HEK293 (cell line): ENCODE measurements around the gene CNTNAP4.

ENCODE experiments used
- KLF16 ChIP-seq: fragments of 450-650 bp; formaldehyde crosslinking; IDR thresholded peaks from 2 replicates; pipeline ENCODE4 v1.5.1; 2017; ENCODE audit warnings: missing biosample characterization, missing genetic modification characterization
- SP2 ChIP-seq: fragments of 450-650 bp; formaldehyde crosslinking; IDR thresholded peaks from 2 replicates; pipeline ENCODE4 v1.5.1; 2016; ENCODE audit warnings: missing biosample characterization, missing genetic modification characterization
- ZFP3 ChIP-seq: fragments of 450-650 bp; formaldehyde crosslinking; IDR thresholded peaks from 2 replicates; pipeline ENCODE4 v1.5.1; 2016; ENCODE audit warnings: low read depth, missing biosample characterization, missing genetic modification characterization
- ZNF274 ChIP-seq, 2 experiments: fragments of 200-500 bp in 1 of 2; fragments of 450-650 bp in 1 of 2; sonication (Bioruptor generic) in 1 of 2; formaldehyde crosslinking in 1 of 2; IDR thresholded peaks; 2 replicates each; pipeline versions ENCODE4 v1.5.1 to v1.6.1; 2014 to 2016; ENCODE audit warnings: borderline replicate concordance in 1 of 2, inconsistent platforms in 1 of 2, low read length in 1 of 2, missing biosample characterization in 1 of 2, missing genetic modification characterization in 1 of 2
- ZNF391 ChIP-seq: fragments of 450-650 bp; formaldehyde crosslinking; IDR thresholded peaks from 2 replicates; pipeline ENCODE4 v1.5.1; 2016; ENCODE audit warnings: low read depth, missing biosample characterization, missing genetic modification characterization, borderline replicate concordance
- ZNF529 ChIP-seq: fragments of 450-650 bp; formaldehyde crosslinking; IDR thresholded peaks from 2 replicates; pipeline ENCODE4 v1.5.1; 2017; ENCODE audit warnings: missing genetic modification characterization, missing biosample characterization; ENCODE audit not compliant: insufficient replicate concordance
- ZNF792 ChIP-seq: fragments of 450-650 bp; formaldehyde crosslinking; IDR thresholded peaks from 2 replicates; pipeline ENCODE4 v1.5.1; 2016; ENCODE audit warnings: missing biosample characterization, missing genetic modification characterization
- TF ChIP-seq, protein P1 (sequence below): fragments of 450-650 bp; formaldehyde crosslinking; IDR thresholded peaks from 2 replicates; pipeline ENCODE4 v1.5.1; 2016; ENCODE audit warnings: missing biosample characterization, missing genetic modification characterization
- TF ChIP-seq, protein P2 (sequence below): fragments of 450-650 bp; formaldehyde crosslinking; IDR thresholded peaks from 2 replicates; pipeline ENCODE4 v1.5.1; 2016; ENCODE audit warnings: missing biosample characterization, missing genetic modification characterization, low read depth
- TF ChIP-seq, protein P3 (sequence below): fragments of 450-650 bp; formaldehyde crosslinking; optimal IDR thresholded peaks from 2 replicates; pipeline ENCODE3; 2016; ENCODE audit warnings: missing biosample characterization, mild to moderate bottlenecking, missing genetic modification characterization
- TF ChIP-seq, protein P4 (sequence below): fragments of 450-650 bp; formaldehyde crosslinking; IDR thresholded peaks from 2 replicates; pipeline ENCODE4 v1.5.1; 2016; ENCODE audit warnings: missing biosample characterization, missing genetic modification characterization, borderline replicate concordance
- TF ChIP-seq, protein P5 (sequence below): fragments of 450-650 bp; formaldehyde crosslinking; IDR thresholded peaks from 2 replicates; pipeline ENCODE4 v1.5.1; 2016; ENCODE audit warnings: missing biosample characterization, missing genetic modification characterization

DNA sequence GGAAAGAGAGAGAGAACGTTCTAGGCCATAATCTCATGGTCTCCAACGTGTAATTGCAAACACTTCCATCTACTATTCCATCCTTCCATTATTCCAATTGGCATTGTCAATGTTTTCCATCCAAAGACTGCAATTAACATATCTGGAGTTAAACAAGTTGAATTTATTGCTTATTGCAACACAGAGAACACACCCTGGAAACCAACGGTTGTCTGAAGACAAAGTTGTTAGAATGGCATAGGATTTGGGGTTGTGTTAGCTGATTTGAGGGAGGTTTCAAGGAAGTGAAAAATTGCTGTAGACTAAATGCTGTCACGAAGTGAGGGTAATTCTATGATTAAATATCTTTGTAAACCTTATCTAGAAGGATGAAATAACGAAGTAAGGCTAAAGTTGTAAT, 178.8 kb downstream of the CNTNAP4 start:
- TF ChIP-seq, protein P1, sequence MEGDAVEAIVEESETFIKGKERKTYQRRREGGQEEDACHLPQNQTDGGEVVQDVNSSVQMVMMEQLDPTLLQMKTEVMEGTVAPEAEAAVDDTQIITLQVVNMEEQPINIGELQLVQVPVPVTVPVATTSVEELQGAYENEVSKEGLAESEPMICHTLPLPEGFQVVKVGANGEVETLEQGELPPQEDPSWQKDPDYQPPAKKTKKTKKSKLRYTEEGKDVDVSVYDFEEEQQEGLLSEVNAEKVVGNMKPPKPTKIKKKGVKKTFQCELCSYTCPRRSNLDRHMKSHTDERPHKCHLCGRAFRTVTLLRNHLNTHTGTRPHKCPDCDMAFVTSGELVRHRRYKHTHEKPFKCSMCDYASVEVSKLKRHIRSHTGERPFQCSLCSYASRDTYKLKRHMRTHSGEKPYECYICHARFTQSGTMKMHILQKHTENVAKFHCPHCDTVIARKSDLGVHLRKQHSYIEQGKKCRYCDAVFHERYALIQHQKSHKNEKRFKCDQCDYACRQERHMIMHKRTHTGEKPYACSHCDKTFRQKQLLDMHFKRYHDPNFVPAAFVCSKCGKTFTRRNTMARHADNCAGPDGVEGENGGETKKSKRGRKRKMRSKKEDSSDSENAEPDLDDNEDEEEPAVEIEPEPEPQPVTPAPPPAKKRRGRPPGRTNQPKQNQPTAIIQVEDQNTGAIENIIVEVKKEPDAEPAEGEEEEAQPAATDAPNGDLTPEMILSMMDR (tag by site-specific recombination): no peak
- TF ChIP-seq ZFP3 (tag by site-specific recombination) (no peak), ZNF391 (no peak), SP2 (no peak), KLF16 (tag by site-specific recombination) (no peak), ZNF792 (tag by site-specific recombination) (no peak), ZNF529 (tag by site-specific recombination) (no peak), ZNF274 (IDR thresholded peaks at IDR 0.05; ENCODE audit: low read length) (no peak), ZNF274 (tag by site-specific recombination; IDR thresholded peaks at IDR 0.05; ENCODE audit: borderline replicate concordance) (no peak)
- TF ChIP-seq, protein P2, sequence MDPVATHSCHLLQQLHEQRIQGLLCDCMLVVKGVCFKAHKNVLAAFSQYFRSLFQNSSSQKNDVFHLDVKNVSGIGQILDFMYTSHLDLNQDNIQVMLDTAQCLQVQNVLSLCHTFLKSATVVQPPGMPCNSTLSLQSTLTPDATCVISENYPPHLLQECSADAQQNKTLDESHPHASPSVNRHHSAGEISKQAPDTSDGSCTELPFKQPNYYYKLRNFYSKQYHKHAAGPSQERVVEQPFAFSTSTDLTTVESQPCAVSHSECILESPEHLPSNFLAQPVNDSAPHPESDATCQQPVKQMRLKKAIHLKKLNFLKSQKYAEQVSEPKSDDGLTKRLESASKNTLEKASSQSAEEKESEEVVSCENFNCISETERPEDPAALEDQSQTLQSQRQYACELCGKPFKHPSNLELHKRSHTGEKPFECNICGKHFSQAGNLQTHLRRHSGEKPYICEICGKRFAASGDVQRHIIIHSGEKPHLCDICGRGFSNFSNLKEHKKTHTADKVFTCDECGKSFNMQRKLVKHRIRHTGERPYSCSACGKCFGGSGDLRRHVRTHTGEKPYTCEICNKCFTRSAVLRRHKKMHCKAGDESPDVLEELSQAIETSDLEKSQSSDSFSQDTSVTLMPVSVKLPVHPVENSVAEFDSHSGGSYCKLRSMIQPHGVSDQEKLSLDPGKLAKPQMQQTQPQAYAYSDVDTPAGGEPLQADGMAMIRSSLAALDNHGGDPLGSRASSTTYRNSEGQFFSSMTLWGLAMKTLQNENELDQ: no peak
- TF ChIP-seq, protein P3, sequence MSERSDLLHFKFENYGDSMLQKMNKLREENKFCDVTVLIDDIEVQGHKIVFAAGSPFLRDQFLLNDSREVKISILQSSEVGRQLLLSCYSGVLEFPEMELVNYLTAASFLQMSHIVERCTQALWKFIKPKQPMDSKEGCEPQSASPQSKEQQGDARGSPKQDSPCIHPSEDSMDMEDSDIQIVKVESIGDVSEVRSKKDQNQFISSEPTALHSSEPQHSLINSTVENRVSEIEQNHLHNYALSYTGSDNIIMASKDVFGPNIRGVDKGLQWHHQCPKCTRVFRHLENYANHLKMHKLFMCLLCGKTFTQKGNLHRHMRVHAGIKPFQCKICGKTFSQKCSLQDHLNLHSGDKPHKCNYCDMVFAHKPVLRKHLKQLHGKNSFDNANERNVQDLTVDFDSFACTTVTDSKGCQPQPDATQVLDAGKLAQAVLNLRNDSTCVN (tag by site-specific recombination): no peak
- TF ChIP-seq, protein P4, sequence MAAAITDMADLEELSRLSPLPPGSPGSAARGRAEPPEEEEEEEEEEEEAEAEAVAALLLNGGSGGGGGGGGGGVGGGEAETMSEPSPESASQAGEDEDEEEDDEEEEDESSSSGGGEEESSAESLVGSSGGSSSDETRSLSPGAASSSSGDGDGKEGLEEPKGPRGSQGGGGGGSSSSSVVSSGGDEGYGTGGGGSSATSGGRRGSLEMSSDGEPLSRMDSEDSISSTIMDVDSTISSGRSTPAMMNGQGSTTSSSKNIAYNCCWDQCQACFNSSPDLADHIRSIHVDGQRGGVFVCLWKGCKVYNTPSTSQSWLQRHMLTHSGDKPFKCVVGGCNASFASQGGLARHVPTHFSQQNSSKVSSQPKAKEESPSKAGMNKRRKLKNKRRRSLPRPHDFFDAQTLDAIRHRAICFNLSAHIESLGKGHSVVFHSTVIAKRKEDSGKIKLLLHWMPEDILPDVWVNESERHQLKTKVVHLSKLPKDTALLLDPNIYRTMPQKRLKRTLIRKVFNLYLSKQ (tag by site-specific recombination): no peak
- TF ChIP-seq, protein P5, sequence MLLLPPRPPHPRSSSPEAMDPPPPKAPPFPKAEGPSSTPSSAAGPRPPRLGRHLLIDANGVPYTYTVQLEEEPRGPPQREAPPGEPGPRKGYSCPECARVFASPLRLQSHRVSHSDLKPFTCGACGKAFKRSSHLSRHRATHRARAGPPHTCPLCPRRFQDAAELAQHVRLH (tag by site-specific recombination): no peak
